Uterus (tissue), 4 donors: ENCODE data around the gene MTRF1L. TPM values are rescaled to one million over a fixed set of nuclear protein-coding genes. Genes with fewer than 3 reads are reported as not detected.

ENCODE experiments used
- DNase-seq, 2 donors: peaks; one replicate each; pipeline ENCODE4 v3.0.0-alpha.2; 2019 to 2020
- H3K27ac ChIP-seq, 2 donors: fragments of 200-600 bp; sonication (generic); 1 replicate in 1 of 2; 2 replicates in 1 of 2; pipeline ENCODE4 v1.5.1; 2016 to 2018
- H3K27me3 ChIP-seq, 2 donors: fragments of 200-600 bp; sonication (generic); one replicate each; pipeline ENCODE4 v1.5.1; 2018 to 2019; ENCODE audit warnings: control low read depth in 1 of 2
- H3K36me3 ChIP-seq, 2 donors: fragments of 200-600 bp; sonication (generic); one replicate each; pipeline ENCODE4 v1.5.1; 2019; ENCODE audit warnings: control low read depth in 1 of 2
- H3K4me1 ChIP-seq, 2 donors: fragments of 200-600 bp; sonication (generic); one replicate each; pipeline ENCODE4 v1.5.1; 2018 to 2019; ENCODE audit warnings: control low read depth in 1 of 2
- H3K4me3 ChIP-seq, 2 donors: fragments of 200-600 bp; sonication (generic); 1 replicate in 1 of 2; 2 replicates in 1 of 2; pipeline ENCODE4 v1.5.1; 2018 to 2019; ENCODE audit warnings: mild to moderate bottlenecking in 1 of 2
- H3K9me3 ChIP-seq, 2 donors: fragments of 200-600 bp; sonication (generic); one replicate each; pipeline ENCODE4 v1.5.1; 2019; ENCODE audit warnings: control low read depth in 1 of 2
- POLR2A ChIP-seq, 2 donors: fragments of 450-650 bp; IDR thresholded peaks; one replicate each; pipeline ENCODE4 v1.6.1; 2016; ENCODE audit warnings: antibody characterized with exemption in 2 of 2, mild to moderate bottlenecking in 1 of 2, moderate library complexity in 1 of 2
- intact Hi-C: fragments of 100-400 bp; cut with DNase I; formaldehyde crosslinking; loops from one replicate; pipeline ENCODE4 v1.15.1; 2023; ENCODE audit warnings: low total_unique reads
- total RNA-seq, 4 donors: library from RNA; depleted of rRNA in 3 of 4; stranded (reverse); fragments of >200 nt in 3 of 4; gene quantifications; one replicate each; pipeline versions ENCODE4 v1.1.0 to v1.2.4, GENCODE V29; 2014 to 2023
- TF ChIP-seq, protein P1 (sequence below), 4 experiments: fragments of 200-600 bp in 2 of 4; fragments of 450-650 bp in 2 of 4; sonication (generic) in 2 of 4; IDR thresholded peaks; one replicate each; pipeline ENCODE4 v1.5.1; 2016 to 2019; ENCODE audit warnings: antibody characterized with exemption in 4 of 4, mild to moderate bottlenecking in 2 of 4, moderate library complexity in 1 of 4
- donor health status: DM: yes; HTN: yes; CAD: no.

Gene MTRF1L
- total RNA-seq, 4 donors from 2014 or later: 9.5 to 26.4 (median 15.7) TPM

- intact Hi-C loops: no loop called here
- Histone ChIP-seq H3K4me3 (no peak overlapping the region), H3K4me1 (no peaks in the 10 kb centered on the region), H3K9me3 (no peaks in the 10 kb centered on the region), H3K27ac (no peak overlapping the region), H3K36me3 (no peaks in the 10 kb centered on the region), H3K27me3 (peaks cover 0 to 7% of the 10 kb centered on the region in 2 donors)
- TF ChIP-seq, protein P1, sequence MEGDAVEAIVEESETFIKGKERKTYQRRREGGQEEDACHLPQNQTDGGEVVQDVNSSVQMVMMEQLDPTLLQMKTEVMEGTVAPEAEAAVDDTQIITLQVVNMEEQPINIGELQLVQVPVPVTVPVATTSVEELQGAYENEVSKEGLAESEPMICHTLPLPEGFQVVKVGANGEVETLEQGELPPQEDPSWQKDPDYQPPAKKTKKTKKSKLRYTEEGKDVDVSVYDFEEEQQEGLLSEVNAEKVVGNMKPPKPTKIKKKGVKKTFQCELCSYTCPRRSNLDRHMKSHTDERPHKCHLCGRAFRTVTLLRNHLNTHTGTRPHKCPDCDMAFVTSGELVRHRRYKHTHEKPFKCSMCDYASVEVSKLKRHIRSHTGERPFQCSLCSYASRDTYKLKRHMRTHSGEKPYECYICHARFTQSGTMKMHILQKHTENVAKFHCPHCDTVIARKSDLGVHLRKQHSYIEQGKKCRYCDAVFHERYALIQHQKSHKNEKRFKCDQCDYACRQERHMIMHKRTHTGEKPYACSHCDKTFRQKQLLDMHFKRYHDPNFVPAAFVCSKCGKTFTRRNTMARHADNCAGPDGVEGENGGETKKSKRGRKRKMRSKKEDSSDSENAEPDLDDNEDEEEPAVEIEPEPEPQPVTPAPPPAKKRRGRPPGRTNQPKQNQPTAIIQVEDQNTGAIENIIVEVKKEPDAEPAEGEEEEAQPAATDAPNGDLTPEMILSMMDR (IDR thresholded peaks at IDR 0.05): peak; percentile 51 to 63 (median 58)
- TF ChIP-seq POLR2A (IDR thresholded peaks at IDR 0.05): no peak
- DNase-seq: no peak
Observed at GRCh38 chr6:152948150-152948768, 54.2 kb downstream of the MTRF1L start.

- peaks cover 0 to 7% of the 10 kb centered on the region in 2 donors for H3K27me3 ChIP-seq
- H3K9me3 ChIP-seq: no peaks in the 10 kb centered on the region
- no peak overlapping the region for H3K4me3 ChIP-seq
- intact Hi-C loops: no loop called here
- no peak for DNase-seq
- H3K4me1 ChIP-seq: no peaks in the 10 kb centered on the region
- TF ChIP-seq, protein P1 (IDR thresholded peaks at IDR 0.05): no peak
- H3K27ac ChIP-seq: no peak overlapping the region
- H3K36me3 ChIP-seq: no peaks in the 10 kb centered on the region
Observed at GRCh38 chr6:152946995-152947394, 55.5 kb downstream of the MTRF1L start.

DNA sequence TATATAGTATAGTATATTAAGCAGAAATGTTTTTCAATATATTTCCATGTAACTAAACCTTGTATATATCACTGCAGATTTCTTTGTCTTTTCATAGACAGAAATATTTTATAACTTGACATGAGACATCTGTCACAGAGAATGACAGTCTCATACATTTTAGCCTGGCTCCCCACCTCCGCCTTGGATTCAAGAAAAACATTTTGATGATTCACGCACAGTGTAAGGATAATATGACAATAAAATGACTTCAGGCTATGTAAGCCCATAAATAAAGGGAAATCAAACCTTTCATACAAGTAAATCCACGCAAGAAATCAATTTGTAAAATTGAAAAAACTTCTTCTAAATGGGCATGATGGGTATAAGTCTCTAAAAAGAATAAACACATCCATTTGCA lies 56.0 kb downstream of the MTRF1L start:
- TF ChIP-seq, protein P1 (IDR thresholded peaks at IDR 0.05): no peak
- no peak for TF ChIP-seq POLR2A (IDR thresholded peaks at IDR 0.05)
- Histone ChIP-seq H3K9me3 (no peaks in the 10 kb centered on the region), H3K36me3 (no peaks in the 10 kb centered on the region), H3K27me3 (peaks cover 0 to 7% of the 10 kb centered on the region in 2 donors), H3K4me3 (no peak overlapping the region), H3K27ac (no peak overlapping the region), H3K4me1 (no peaks in the 10 kb centered on the region)
- intact Hi-C loops: no loop called here
- DNase-seq: no peak

GRCh38 chr6:152943260-152943897 lies 59.1 kb downstream of the MTRF1L start:
- Histone ChIP-seq H3K4me3 (no peak overlapping the region), H3K9me3 (no peaks in the 10 kb centered on the region), H3K36me3 (no peaks in the 10 kb centered on the region), H3K27ac (no peak overlapping the region), H3K27me3 (no peaks in the 10 kb centered on the region), H3K4me1 (no peaks in the 10 kb centered on the region)
- intact Hi-C loops: no loop called here
- DNase-seq: no peak
- TF ChIP-seq, protein P1 (IDR thresholded peaks at IDR 0.05): no peak
- no peak for TF ChIP-seq POLR2A (IDR thresholded peaks at IDR 0.05)

DNA sequence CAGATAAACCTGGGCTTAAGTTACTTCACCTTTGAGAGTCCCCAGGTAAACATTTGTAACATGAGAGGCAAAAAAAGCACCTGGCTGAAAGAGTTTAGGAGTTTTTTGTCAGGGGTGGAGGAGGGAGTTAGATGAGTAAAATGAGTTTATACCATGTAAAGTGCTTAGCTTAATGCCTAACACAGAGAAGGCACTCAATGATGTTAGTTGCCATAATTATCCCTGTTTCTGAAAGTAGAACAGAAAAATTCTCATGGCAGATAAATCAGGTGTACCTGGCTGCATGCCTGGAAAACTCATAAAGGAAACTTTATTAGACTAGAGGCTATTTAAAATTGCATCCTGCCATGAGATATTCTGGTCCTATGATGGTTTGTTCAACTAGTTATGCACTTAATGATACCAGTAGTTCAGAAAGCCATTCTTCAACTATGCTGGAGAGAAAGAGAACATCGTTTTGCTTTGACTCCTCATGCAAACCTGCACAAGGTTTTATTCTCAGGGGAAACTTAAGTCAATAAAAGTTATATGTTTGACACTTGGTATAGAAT lies 60.1 kb downstream of the MTRF1L start:
- Histone ChIP-seq H3K9me3 (no peaks in the 10 kb centered on the region), H3K27ac (no peak overlapping the region), H3K27me3 (no peaks in the 10 kb centered on the region), H3K4me1 (no peaks in the 10 kb centered on the region), H3K4me3 (no peak overlapping the region), H3K36me3 (no peaks in the 10 kb centered on the region)
- DNase-seq: no peak
- intact Hi-C loops: no loop called here
- TF ChIP-seq, protein P1 (IDR thresholded peaks at IDR 0.05): no peak
- no peak for TF ChIP-seq POLR2A (IDR thresholded peaks at IDR 0.05)
